NOMO-1 (cell line): Measurements from ENCODE around the gene MCHR1.

Source experiments
- DNase-seq, 2 experiments: peaks; one replicate each; lab custom pipeline; 2025; ENCODE audit not compliant: unreplicated experiment in 2 of 2; lab: John Stamatoyannopoulos, UW

MCHR1 gene

GRCh38 chr22:40720538-40721256 is 41.4 kb downstream of the MCHR1 start:
- no peak for DNase-seq

- DNase-seq, result peak in 1 of 2 experiments; percentile 11
Observed at GRCh38 chr22:40721266-40721665, 42.0 kb downstream of the MCHR1 start.

- no peak for DNase-seq
Observed at GRCh38 chr22:40723396-40723933, 44.2 kb downstream of the MCHR1 start.

- DNase-seq, result peak; percentile 13 to 40
Observed at GRCh38 chr22:40726514-40726913, 47.2 kb downstream of the MCHR1 start.

GRCh38 chr22:40727070-40727963 is 48.0 kb downstream of the MCHR1 start:
- no peak for DNase-seq

- DNase-seq, result no peak
Observed at GRCh38 chr22:40727964-40728615, 48.8 kb downstream of the MCHR1 start.

GRCh38 chr22:40728731-40729189 is 49.5 kb downstream of the MCHR1 start:
- no peak for DNase-seq

- DNase-seq, result no peak
Observed at GRCh38 chr22:40729284-40729683, 50.0 kb downstream of the MCHR1 start.
